CD4-positive, alpha-beta T cell (primary cell): Measurements from ENCODE around the gene PCCA. TPM values are rescaled to one million over a fixed set of nuclear protein-coding genes. Genes with fewer than 3 reads are reported as not detected.

Experiments
- ATAC-seq: fragments of 200-7000 bp; cut with Tn5 transposase; one replicate; pipeline ENCODE4 v1.10.0; 2022; ENCODE audit warnings: mild to moderate bottlenecking; ENCODE audit not compliant: poor library complexity
- CTCF ChIA-PET: fragments of 350-600 bp; sonication (Branson Sonifier 250); formaldehyde crosslinking; loops from one replicate; lab custom pipeline; 2021; ENCODE audit warnings: antibody characterized with exemption, inconsistent platforms; lab: Charles Lee
- POLR2A ChIA-PET: fragments of 350-600 bp; sonication (Branson Sonifier 250); formaldehyde crosslinking; loops from one replicate; lab custom pipeline; 2021; ENCODE audit warnings: antibody characterized with exemption, inconsistent platforms; lab: Charles Lee
- DNase-seq, 14 experiments: peaks; one replicate each; pipeline ENCODE4 v3.0.0-alpha.2; 2013 to 2020; ENCODE audit warnings: mixed read lengths in 2 of 14
- H3K27ac ChIP-seq, 2 donors: one replicate each; pipeline versions ENCODE4 v1.5.1 to v1.7.0; 2013; ENCODE audit warnings: low read length in 2 of 2, low read depth in 1 of 2, mild to moderate bottlenecking in 1 of 2
- H3K27me3 ChIP-seq, 2 experiments: 1 replicate in 1 of 2; 2 replicates in 1 of 2; pipeline versions ENCODE4 v1.6.1 to v1.7.0; 2013; ENCODE audit warnings: low read length in 2 of 2, control low read depth in 1 of 2, mild to moderate bottlenecking in 1 of 2, moderate library complexity in 1 of 2; ENCODE audit not compliant: insufficient read depth in 2 of 2, control insufficient read depth in 1 of 2
- H3K36me3 ChIP-seq: one replicate; pipeline ENCODE4 v1.6.1; 2013; ENCODE audit warnings: low read length, control low read depth; ENCODE audit not compliant: insufficient read depth
- H3K4me1 ChIP-seq: one replicate; pipeline ENCODE4 v1.6.1; 2013; ENCODE audit warnings: low read length, control low read depth; ENCODE audit not compliant: insufficient read depth
- H3K4me3 ChIP-seq: one replicate; pipeline ENCODE4 v1.5.1; 2013; ENCODE audit warnings: mild to moderate bottlenecking, low read length, moderate library complexity
- H3K9me3 ChIP-seq, 2 experiments: 1 replicate in 1 of 2; 2 replicates in 1 of 2; pipeline versions ENCODE4 v1.6.1 to v1.7.0; 2013; ENCODE audit warnings: low read length in 2 of 2, mild to moderate bottlenecking in 2 of 2, control low read depth in 1 of 2, moderate library complexity in 1 of 2; ENCODE audit not compliant: control insufficient read depth in 1 of 2, insufficient read depth in 1 of 2
- H3K27ac Mint-ChIP-seq: one replicate; pipeline ENCODE4 v1.8.0; 2020; ENCODE audit warnings: mixed read lengths
- H3K27me3 Mint-ChIP-seq: one replicate; pipeline ENCODE4 v1.8.0; 2021; ENCODE audit warnings: mixed read lengths
- H3K36me3 Mint-ChIP-seq: one replicate; pipeline ENCODE4 v1.8.0; 2021; ENCODE audit warnings: low read depth, mixed read lengths
- H3K4me1 Mint-ChIP-seq: one replicate; pipeline ENCODE4 v1.8.0; 2021; ENCODE audit warnings: low read depth, mixed read lengths
- H3K4me3 Mint-ChIP-seq: one replicate; pipeline ENCODE4 v1.8.0; 2020; ENCODE audit warnings: mild to moderate bottlenecking, mixed read lengths
- H3K9me3 Mint-ChIP-seq: one replicate; pipeline ENCODE4 v1.8.0; 2020; ENCODE audit warnings: mixed read lengths
- CTCF ChIP-seq: fragments of 200-600 bp; IDR thresholded peaks from one replicate; pipeline ENCODE4 v1.8.0; 2022; ENCODE audit warnings: antibody characterized with exemption, mild to moderate bottlenecking
- intact Hi-C, 2 experiments: fragments of 100-400 bp; cut with DNase I in 1 of 2; cut with micrococcal nuclease in 1 of 2; formaldehyde crosslinking; loops; one replicate each; pipeline versions ENCODE4 v1.15.1 to v1.9.0; 2023 to 2025; cut with DNase I, micrococcal nuclease
- total RNA-seq, 174 experiments: library from RNA in 2 of 174; stranded (reverse) in 2 of 174; gene quantifications; one replicate each; pipeline ENCODE4 v1.2.3 and lab custom pipeline; 2021 to 2026

The PCCA gene
- total RNA-seq, 2 experiments from 2014 or later: 4.7 to 5.2 TPM

DNA sequence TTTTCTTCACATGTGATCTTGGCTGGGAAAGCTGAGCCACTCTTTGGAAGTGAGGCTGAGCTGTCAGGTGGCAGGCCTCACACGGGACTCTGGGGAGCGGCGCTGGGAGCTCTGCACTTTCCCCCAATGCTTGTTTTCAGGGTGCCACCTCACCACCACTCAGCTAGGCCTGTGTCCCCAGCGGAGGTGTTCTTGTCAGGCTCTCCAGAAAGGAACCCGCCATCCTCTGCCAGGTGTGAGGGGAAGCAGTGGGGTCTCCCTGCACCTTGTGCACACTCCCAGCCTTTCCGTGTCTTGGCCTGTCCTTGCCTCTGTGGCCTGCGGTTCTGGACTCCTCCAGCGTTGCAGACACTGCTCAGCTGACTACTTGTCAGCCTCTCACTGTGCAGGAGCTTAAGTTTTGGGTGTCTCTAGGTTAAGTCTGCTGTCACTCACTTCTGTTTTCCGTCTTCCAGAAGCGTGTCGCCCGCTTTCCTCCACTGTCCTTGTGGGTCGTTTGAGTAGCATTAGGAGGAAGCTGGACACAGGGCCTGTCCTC lies 447.8 kb downstream of the PCCA start:
- Mint-ChIP-seq H3K27ac (peak overlapping the region; percentile 13), H3K4me3 (no peak overlapping the region), H3K4me1 (peaks cover 41% of the 10 kb centered on the region), H3K9me3 (no peaks in the 10 kb centered on the region), H3K36me3 (no peaks in the 10 kb centered on the region), H3K27me3 (no peaks in the 10 kb centered on the region)
- no peak for TF ChIP-seq CTCF
- DNase-seq: no peak
- no peaks in the 10 kb centered on the region for H3K27me3 ChIP-seq
- no peaks in the 10 kb centered on the region for H3K4me1 ChIP-seq
- no peak overlapping the region for H3K27ac ChIP-seq
- POLR2A ChIA-PET: no interaction called here
- H3K36me3 ChIP-seq: peaks cover 7% of the 10 kb centered on the region
- intact Hi-C loops: no loop called here
- H3K4me3 ChIP-seq: no peak overlapping the region
- peaks cover 0 to 15% of the 10 kb centered on the region in 2 experiments for H3K9me3 ChIP-seq
- CTCF ChIA-PET: no interaction called here
- no peak for ATAC-seq

- TF ChIP-seq CTCF: no peak
- intact Hi-C loops: no loop called here
- H3K27me3 ChIP-seq: no peaks in the 10 kb centered on the region
- H3K9me3 ChIP-seq: peaks cover 0 to 8% of the 10 kb centered on the region in 2 experiments
- H3K4me1 Mint-ChIP-seq: peaks cover 48% of the 10 kb centered on the region
- no peaks in the 10 kb centered on the region for H3K27me3 Mint-ChIP-seq
- H3K27ac ChIP-seq: no peak overlapping the region
- H3K36me3 Mint-ChIP-seq: no peaks in the 10 kb centered on the region
- ATAC-seq (no peak), DNase-seq (no peak)
- ChIA-PET POLR2A (no interaction called here), CTCF (no interaction called here)
- no peak overlapping the region for H3K4me3 ChIP-seq
- H3K4me3 Mint-ChIP-seq: no peak overlapping the region
- H3K9me3 Mint-ChIP-seq: no peaks in the 10 kb centered on the region
- H3K4me1 ChIP-seq: peaks cover under 1% of the 10 kb centered on the region
- H3K36me3 ChIP-seq: peaks cover 7% of the 10 kb centered on the region
- peak overlapping the region; percentile 13 for H3K27ac Mint-ChIP-seq
Measured at GRCh38 chr13:100537486-100537885, 448.6 kb downstream of the PCCA start.

DNA sequence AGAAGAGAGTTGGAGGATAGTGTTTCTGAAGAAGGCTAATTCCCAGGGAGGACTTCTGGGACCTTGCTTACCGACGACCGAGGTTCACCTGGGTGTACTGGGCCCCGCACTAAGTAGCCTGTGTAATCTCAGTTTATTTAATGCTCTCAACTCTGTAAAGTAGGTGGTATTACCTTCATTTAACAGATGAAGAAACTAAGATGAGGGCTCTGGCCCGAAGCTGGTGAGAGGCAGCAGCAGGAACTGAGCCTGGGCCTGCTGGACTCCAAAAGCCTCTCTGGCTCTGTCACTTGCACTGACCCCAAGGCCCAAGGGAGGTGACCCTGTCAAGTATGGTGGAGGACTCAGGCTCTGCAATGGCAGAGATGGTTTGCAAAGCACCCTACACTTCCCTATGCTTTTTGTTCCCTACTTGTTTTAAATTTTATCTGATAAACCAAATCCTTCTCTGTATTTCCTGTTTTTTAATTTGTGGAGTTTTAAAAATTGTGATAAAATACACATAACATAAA lies 449.1 kb downstream of the PCCA start:
- Mint-ChIP-seq H3K4me1 (peaks cover 53% of the 10 kb centered on the region), H3K36me3 (no peaks in the 10 kb centered on the region), H3K27ac (peak overlapping the region; percentile 13), H3K9me3 (no peaks in the 10 kb centered on the region), H3K4me3 (peak overlapping the region; percentile 28), H3K27me3 (no peaks in the 10 kb centered on the region)
- TF ChIP-seq CTCF: no peak
- DNase-seq: no peak
- ATAC-seq: no peak
- CTCF ChIA-PET: no interaction called here
- H3K36me3 ChIP-seq: peaks cover 5% of the 10 kb centered on the region
- intact Hi-C loops: no loop called here
- H3K27ac ChIP-seq: no peak overlapping the region
- peaks cover 3% of the 10 kb centered on the region for H3K4me1 ChIP-seq
- H3K27me3 ChIP-seq: no peaks in the 10 kb centered on the region
- POLR2A ChIA-PET: no interaction called here
- peaks cover 0 to 3% of the 10 kb centered on the region in 2 experiments for H3K9me3 ChIP-seq
- no peak overlapping the region for H3K4me3 ChIP-seq
